K562 (cell line): ENCODE measurements around the gene FGD1. TPM values are rescaled to one million over a fixed set of nuclear protein-coding genes. Genes with fewer than 3 reads are reported as not detected.

ENCODE experiments used
- ATAC-seq: fragments of 200-7000 bp; cut with Tn5 transposase; 3 replicates; pipeline ENCODE4 v1.9.1; 2020; ENCODE audit warnings: moderate library complexity
- BruUV-seq: library from RNA; stranded (reverse); fragments of 400-500 nt; replicated peaks from 2 replicates; lab custom pipeline; 2021; lab: Mats Ljungman, UMichigan
- CTCF ChIA-PET: fragments of 300-600 bp; formaldehyde crosslinking; extraction: SDS; loops from one replicate; lab custom pipeline; 2021; ENCODE audit warnings: low intra/inter-chr PET ratio; lab: Yijun Ruan, JAX
- POLR2A ChIA-PET: fragments of 300-600, 350-650 bp; sonication (Branson Sonifier 250); formaldehyde crosslinking; extraction: SDS; loops from one replicate; lab custom pipeline; 2021; ENCODE audit warnings: antibody characterized with exemption, inconsistent platforms; lab: Yijun Ruan, JAX
- DNase-seq, 4 experiments: peaks; one replicate each; pipeline versions ENCODE4 v3.0.0 to v3.0.0-alpha.2; 2011 to 2018; ENCODE audit warnings: low spot score in 3 of 4, mixed read lengths in 3 of 4; ENCODE audit errors: extremely low read depth in 1 of 4
- FAIRE-seq: peaks from 2 replicates; lab custom pipeline; 2011; peaks lifted over from hg19 to GRCh38; lab: Jason Lieb, UNC
- H2AFZ ChIP-seq: 2 replicates; pipeline ENCODE4 v1.6.0; 2011; ENCODE audit warnings: low read depth, low read length, control low read depth, inconsistent platforms
- H3K27ac ChIP-seq: fragments of 200-600 bp; 3 replicates; pipeline ENCODE4 v1.8.0; 2011; ENCODE audit warnings: low read depth, mild to moderate bottlenecking, control low read depth, inconsistent platforms, low read length, moderate library complexity, mixed read lengths; ENCODE audit errors: extremely low read depth
- H3K27me3 ChIP-seq, 2 experiments: fragments of 300-600 bp in 1 of 2; 2 replicates in 1 of 2; 3 replicates in 1 of 2; pipeline versions ENCODE4 v1.6.0 to v1.8.0; 2011; ENCODE audit warnings: inconsistent platforms in 2 of 2, low read length in 2 of 2, mild to moderate bottlenecking in 1 of 2, mixed read lengths in 1 of 2, moderate library complexity in 1 of 2; ENCODE audit not compliant: control insufficient read depth in 2 of 2, insufficient read depth in 2 of 2
- H3K36me3 ChIP-seq: fragments of 300-600 bp; 3 replicates; pipeline ENCODE4 v1.8.0; 2011; ENCODE audit warnings: mild to moderate bottlenecking, low read length, inconsistent platforms; ENCODE audit not compliant: control insufficient read depth, insufficient read depth
- H3K4me1 ChIP-seq, 2 experiments: fragments of 200-600 bp in 1 of 2; replicated peaks in 1 of 2; 2 replicates in 1 of 2; 3 replicates in 1 of 2; pipeline versions ENCODE4 v1.5.1 to v1.8.0; 2011; ENCODE audit warnings: inconsistent platforms in 2 of 2, low read length in 2 of 2, mild to moderate bottlenecking in 1 of 2, mixed read lengths in 1 of 2, moderate library complexity in 1 of 2; ENCODE audit not compliant: control insufficient read depth in 2 of 2, insufficient read depth in 2 of 2
- H3K4me2 ChIP-seq: 2 replicates; pipeline ENCODE4 v1.6.1; 2011; ENCODE audit warnings: low read length, control low read depth, inconsistent platforms, mixed read lengths; ENCODE audit not compliant: insufficient read depth
- H3K4me3 ChIP-seq: fragments of 200-600 bp; sonication (generic), shearing (Covaris generic); 2 replicates; pipeline ENCODE4 v1.5.1; 2016; ENCODE audit warnings: control low read depth, inconsistent platforms
- H3K79me2 ChIP-seq: fragments of 200-600 bp; 3 replicates; pipeline ENCODE4 v1.8.0; 2011; ENCODE audit warnings: low read length, inconsistent platforms; ENCODE audit not compliant: control insufficient read depth, insufficient read depth
- H3K9ac ChIP-seq, 2 experiments: 2 replicates each; pipeline versions ENCODE4 v1.6.0 to v1.6.1; 2011; ENCODE audit warnings: low read depth in 2 of 2, low read length in 2 of 2, control low read depth in 1 of 2, inconsistent platforms in 1 of 2, mild to moderate bottlenecking in 1 of 2, mixed read lengths in 1 of 2; ENCODE audit not compliant: insufficient read depth in 1 of 2
- H3K9me1 ChIP-seq: one replicate; pipeline ENCODE4 v1.6.0; 2011; ENCODE audit warnings: inconsistent platforms, mild to moderate bottlenecking, low read length, moderate library complexity; ENCODE audit not compliant: control insufficient read depth, insufficient read depth
- H3K9me3 ChIP-seq: replicated peaks from 2 replicates; pipeline ENCODE4 v1.5.1; 2011; ENCODE audit warnings: low read depth, low read length, inconsistent platforms; ENCODE audit not compliant: control insufficient read depth, insufficient read depth
- H4K20me1 ChIP-seq: replicated peaks from 2 replicates; pipeline ENCODE4 v1.6.1; 2011; ENCODE audit warnings: low read length, inconsistent platforms, mixed read lengths; ENCODE audit not compliant: control insufficient read depth, insufficient read depth
- CHD2 ChIP-seq: IDR thresholded peaks from 2 replicates; pipeline ENCODE4 v1.6.1; 2011; ENCODE audit warnings: low read depth, low read length
- ELF1 ChIP-seq: fragments of 200-800 bp; sonication (Bioruptor generic); IDR thresholded peaks from 2 replicates; pipeline ENCODE4 v1.6.1; 2016; ENCODE audit warnings: missing genetic modification characterization, missing compliant biosample characterization
- SLC30A9 ChIP-seq: fragments of 250-450 bp; sonication (Bioruptor Pico); IDR thresholded peaks from 2 replicates; pipeline ENCODE4 v1.8.0; 2022; ENCODE audit warnings: mild to moderate bottlenecking, moderate library complexity
- SMAD1 ChIP-seq: fragments of 150-350 bp; IDR thresholded peaks from 2 replicates; pipeline ENCODE4 v1.6.1; 2014; ENCODE audit warnings: low read length, low read depth; ENCODE audit not compliant: partially characterized antibody
- SP1 ChIP-seq: sonication (generic); formaldehyde crosslinking; IDR thresholded peaks from 2 replicates; pipeline ENCODE4 v1.8.1; 2022; ENCODE audit warnings: mild to moderate bottlenecking, missing genetic modification reagents
- ZBTB43 ChIP-seq: sonication (generic); formaldehyde crosslinking; IDR thresholded peaks from 2 replicates; pipeline ENCODE4 v1.8.0; 2023; ENCODE audit warnings: mild to moderate bottlenecking, missing genetic modification reagents
- ZNF551 ChIP-seq: fragments of 250-450 bp; sonication (Bioruptor Pico); IDR thresholded peaks from 2 replicates; pipeline ENCODE4 v1.5.0; 2021; ENCODE audit warnings: mild to moderate bottlenecking, moderate library complexity
- ZNF699 ChIP-seq: fragments of 250-450 bp; sonication (Bioruptor Pico); IDR thresholded peaks from 2 replicates; pipeline ENCODE4 v1.8.0; 2021; ENCODE audit warnings: mild to moderate bottlenecking, moderate library complexity; ENCODE audit not compliant: insufficient replicate concordance
- WGBS: fragments of 100-300 bp; shearing (Covaris generic); methylation state at CpG from one replicate; pipeline ENCODE4 v1.1.6; 2016; ENCODE audit warnings: low coverage, mixed read lengths; ENCODE audit not compliant: insufficient coverage; ENCODE audit errors: missing lambda C conversion rate; 5-methylcytosine and 5-hydroxymethylcytosine counted together
- in situ Hi-C: fragments of 300-500 bp; cut with MboI; formaldehyde crosslinking; loops from 4 replicates; pipeline ENCODE4 v1.15.0; 2018; ENCODE audit warnings: inconsistent platforms, mixed read lengths
- intact Hi-C: fragments of 100-400 bp; cut with micrococcal nuclease; formaldehyde crosslinking; loops from 2 replicates; pipeline ENCODE4 v1.14.2; 2022
- polyA plus RNA-seq, 8 experiments: library from polyadenylated mRNA; depleted of rRNA in 4 of 8; stranded (reverse) in 5 of 8; unstranded in 3 of 8; fragments of >200 nt; fragmentation: Nextera tagmentation in 2 of 8; fragmentation: Illumina TruSeq in 1 of 8; extraction: Ambion mirVana in 2 of 8; extraction: Trizol in 1 of 8; gene quantifications; 2 replicates each; pipeline versions ENCODE4 v1.2.1 to v1.2.3, GENCODE V29; 2011 to 2014; ENCODE audit warnings: inconsistent platforms in 1 of 8, missing spikeins in 1 of 8
- total RNA-seq, 7 experiments: library from RNA; depleted of rRNA in 6 of 7; stranded (reverse); fragments of >200 nt in 6 of 7; fragmentation: Illumina TruSeq in 2 of 7; extraction: Trizol in 2 of 7; gene quantifications; 2 replicates each; pipeline versions ENCODE4 v1.2.1 to v1.2.3, GENCODE V29; 2011 to 2021; ENCODE audit warnings: low replicate concordance in 1 of 7
- TF ChIP-seq, protein P1 (sequence below): fragments of 250-450 bp; sonication (Bioruptor Pico); IDR thresholded peaks from 2 replicates; pipeline ENCODE4 v1.4.0; 2020; ENCODE audit warnings: mild to moderate bottlenecking, moderate library complexity

The FGD1 gene
- total and polyA plus RNA-seq, 9 of the 15 experiments (the other 6 are each of a cell fraction or from before 2014, with no cell fraction given), result 0.01 to 0.09 (median 0.04) TPM; not detected in 2

DNA sequence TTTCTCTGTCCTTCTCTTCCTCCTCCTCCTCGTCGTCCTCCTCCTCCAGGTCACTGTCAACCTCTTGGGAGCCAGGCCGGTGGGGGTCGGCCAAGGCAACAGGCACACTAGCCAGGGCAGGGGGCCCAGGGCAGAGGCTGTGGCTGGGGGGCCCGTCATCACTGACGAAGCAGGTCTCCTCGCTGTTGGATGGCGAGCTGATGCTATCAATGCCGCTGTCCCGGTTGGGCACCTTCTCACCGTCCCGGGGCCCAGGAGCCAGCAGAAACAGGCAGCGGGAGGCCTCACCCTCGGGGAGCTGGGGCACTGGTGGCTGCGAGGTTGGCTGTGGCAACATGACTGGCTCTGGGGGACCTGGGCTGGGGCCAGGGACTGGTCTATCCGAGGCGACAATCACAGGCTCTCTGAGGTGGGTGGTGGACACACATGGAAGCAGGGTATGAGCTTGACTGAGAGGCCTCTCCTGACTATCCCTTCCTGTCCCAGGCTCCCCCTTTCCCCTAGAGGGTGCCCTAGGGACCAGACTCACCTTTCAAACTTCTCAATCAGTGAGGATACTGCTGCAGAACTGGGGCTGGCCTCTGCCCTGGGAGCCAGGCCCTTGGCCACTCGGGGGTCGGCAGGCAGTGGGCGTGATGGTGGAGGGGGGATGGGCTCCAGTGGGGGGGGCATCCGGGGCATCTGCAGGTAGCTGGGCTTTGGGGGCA is 25.8 kb downstream of the FGD1 start:
- FAIRE-seq, result no peak

More for the DNA sequence above, 25.8 kb downstream of the FGD1 start:
- Histone ChIP-seq H3K27ac (no peak overlapping the region), H3K79me2 (no peaks in the 10 kb centered on the region), H2AFZ (no peak overlapping the region), H4K20me1 (no peaks in the 10 kb centered on the region), H3K9me3 (no peaks in the 10 kb centered on the region)
- intact Hi-C loops, result no loop called here
- CTCF ChIA-PET, result no interaction called here
- no peak for DNase-seq
- BruUV-seq, result no TSS peak
- WGBS, result 6% methylated on average over 16 of the region's 21 CpGs
- TF ChIP-seq ELF1 (tag) (no peak), ZBTB43 (CRISPR knock-in tag) (no peak), ZNF551 (CRISPR knock-in tag) (no peak), SP1 (CRISPR knock-in tag) (no peak), ZNF699 (no peak), SLC30A9 (CRISPR knock-in tag) (no peak), SMAD1 (no peak), CHD2 (no peak)
- TF ChIP-seq, protein P1, sequence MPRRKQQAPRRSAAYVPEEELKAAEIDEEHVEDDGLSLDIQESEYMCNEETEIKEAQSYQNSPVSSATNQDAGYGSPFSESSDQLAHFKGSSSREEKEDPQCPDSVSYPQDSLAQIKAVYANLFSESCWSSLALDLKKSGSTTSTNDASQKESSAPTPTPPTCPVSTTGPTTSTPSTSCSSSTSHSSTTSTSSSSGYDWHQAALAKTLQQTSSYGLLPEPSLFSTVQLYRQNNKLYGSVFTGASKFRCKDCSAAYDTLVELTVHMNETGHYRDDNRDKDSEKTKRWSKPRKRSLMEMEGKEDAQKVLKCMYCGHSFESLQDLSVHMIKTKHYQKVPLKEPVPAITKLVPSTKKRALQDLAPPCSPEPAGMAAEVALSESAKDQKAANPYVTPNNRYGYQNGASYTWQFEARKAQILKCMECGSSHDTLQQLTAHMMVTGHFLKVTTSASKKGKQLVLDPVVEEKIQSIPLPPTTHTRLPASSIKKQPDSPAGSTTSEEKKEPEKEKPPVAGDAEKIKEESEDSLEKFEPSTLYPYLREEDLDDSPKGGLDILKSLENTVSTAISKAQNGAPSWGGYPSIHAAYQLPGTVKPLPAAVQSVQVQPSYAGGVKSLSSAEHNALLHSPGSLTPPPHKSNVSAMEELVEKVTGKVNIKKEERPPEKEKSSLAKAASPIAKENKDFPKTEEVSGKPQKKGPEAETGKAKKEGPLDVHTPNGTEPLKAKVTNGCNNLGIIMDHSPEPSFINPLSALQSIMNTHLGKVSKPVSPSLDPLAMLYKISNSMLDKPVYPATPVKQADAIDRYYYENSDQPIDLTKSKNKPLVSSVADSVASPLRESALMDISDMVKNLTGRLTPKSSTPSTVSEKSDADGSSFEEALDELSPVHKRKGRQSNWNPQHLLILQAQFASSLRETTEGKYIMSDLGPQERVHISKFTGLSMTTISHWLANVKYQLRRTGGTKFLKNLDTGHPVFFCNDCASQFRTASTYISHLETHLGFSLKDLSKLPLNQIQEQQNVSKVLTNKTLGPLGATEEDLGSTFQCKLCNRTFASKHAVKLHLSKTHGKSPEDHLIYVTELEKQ (CRISPR knock-in tag), result no peak
- TF ChIP-seq, all 486 proteins: peak for 0
- Histone ChIP-seq H3K9me1 (no peaks in the 10 kb centered on the region), H3K4me2 (no peak overlapping the region), H3K4me3 (no peak overlapping the region), H3K27me3 (peaks cover 2 to 49% of the 10 kb centered on the region in 2 experiments; a peak in 4 of 5 replicates), H3K9ac (no peak overlapping the region), H3K4me1 (no peaks in the 10 kb centered on the region), H3K36me3 (no peaks in the 10 kb centered on the region)
- peak; percentile 49; the same call in 2 of the 3 replicates for ATAC-seq
- in situ Hi-C loops, result no loop called here
- POLR2A ChIA-PET, result interaction anchor here (0.6 kb wide), 1 partner anchor 1058 kb away, joined by 3 read pairs; no protein-coding TSS in a partner anchor
